ENCODE results near the gene CYP2U1. TPM values are rescaled to one million over a fixed set of nuclear protein-coding genes. Genes with fewer than 3 reads are reported as not detected.

The CYP2U1 gene
- total and polyA plus RNA-seq, 9 of the 15 experiments (the other 6 are each of a cell fraction or from before 2014, with no cell fraction given) = 0.03 to 0.15 (median 0.07) TPM

- WGBS (ENCODE audit: insufficient coverage, low coverage, missing lambda C conversion rate) = 50% methylated on average over 10 of the region's 45 CpGs
- H3K27ac ChIP-seq (ENCODE audit: extremely low read depth, low read depth, low read length) = no peak overlapping the region
- no peak overlapping the region; the same call in 1 of the 2 replicates for H2AFZ ChIP-seq (ENCODE audit: low read depth, low read length)
- no peak for TF ChIP-seq ZNF140 (CRISPR knock-in tag; IDR thresholded peaks at IDR 0.05)
- no peak for TF ChIP-seq RHOXF2B (CRISPR knock-in tag; conservative IDR thresholded peaks at IDR 0.05)
- no peak for TF ChIP-seq ILK (tag; IDR thresholded peaks at IDR 0.05; ENCODE audit: borderline replicate concordance, low read depth)
- TF ChIP-seq BRF1 (IDR thresholded peaks at IDR 0.05; ENCODE audit: borderline replicate concordance, extremely low read depth, insufficient read length) = no peak
- no peak for TF ChIP-seq RBM25 (IDR thresholded peaks at IDR 0.05; ENCODE audit: low read depth, low read length, severe bottlenecking)
- TF ChIP-seq ZBTB33 (CRISPR knock-in tag; IDR thresholded peaks at IDR 0.05) = peak; percentile 66; the same call in 1 of the 2 replicates
- no peak for TF ChIP-seq ZNF146 (CRISPR knock-in tag; IDR thresholded peaks at IDR 0.05; ENCODE audit: unreplicated experiment)
- no peak for TF ChIP-seq TOE1 (IDR thresholded peaks at IDR 0.05; ENCODE audit: borderline replicate concordance)
- TF ChIP-seq TOE1 (CRISPR knock-in tag; IDR thresholded peaks at IDR 0.05; ENCODE audit: borderline replicate concordance, low read depth) = 0 out of 2 replicates have a peak, but pooled peaks have one; percentile 34
- TF ChIP-seq SRSF1 (IDR thresholded peaks at IDR 0.05; ENCODE audit: low read depth, low read length) = no peak
- 0 out of 2 replicates have a peak, but pooled peaks have one; percentile 2 for TF ChIP-seq L3MBTL2 (IDR thresholded peaks at IDR 0.05)
- TF ChIP-seq TAL1 (IDR thresholded peaks at IDR 0.05) = no peak
- no peak for TF ChIP-seq HNRNPK (IDR thresholded peaks at IDR 0.05; ENCODE audit: low read depth, low read length, poor library complexity, severe bottlenecking)
- 0 out of 2 replicates have a peak, but pooled peaks have one; percentile 4 for TF ChIP-seq POLR2G (IDR thresholded peaks at IDR 0.05; ENCODE audit: low read depth, low read length)
- no peak for TF ChIP-seq ZSCAN32 (CRISPR knock-in tag; IDR thresholded peaks at IDR 0.05)
- TF ChIP-seq KLF1 (tag; IDR thresholded peaks at IDR 0.05) = no peak
Measured at GRCh38 chr4:107931775-107932321, 499 bp downstream of the CYP2U1 start.

More at GRCh38 chr4:107931775-107932321, 499 bp downstream of the CYP2U1 start:
- Histone ChIP-seq H3K9me1 (ENCODE audit: control insufficient read depth, insufficient read depth, low read length) (no peaks in the 10 kb centered on the region), H3K4me3 (peak overlapping the region; percentile 30), H3K4me1 (replicated peaks in 1 of 2; ENCODE audit: control insufficient read depth in 2 of 2, insufficient read depth in 2 of 2, low read length in 2 of 2) (peaks cover 0 to 15% of the 10 kb centered on the region in 2 experiments; a peak in 2 of 5 replicates), H3K79me2 (ENCODE audit: control insufficient read depth, insufficient read depth, low read length) (no peaks in the 10 kb centered on the region), H3K27me3 (ENCODE audit: control insufficient read depth in 2 of 2, insufficient read depth in 2 of 2, low read length in 2 of 2) (peaks cover 0 to 6% of the 10 kb centered on the region in 2 experiments; a peak in 1 of 5 replicates), H3K9me3 (replicated peaks; ENCODE audit: control insufficient read depth, insufficient read depth, low read depth, low read length) (no peaks in the 10 kb centered on the region), H3K4me2 (ENCODE audit: insufficient read depth, low read length) (peak overlapping the region; percentile 79), H3K36me3 (ENCODE audit: control insufficient read depth, insufficient read depth, low read length) (no peaks in the 10 kb centered on the region), H3K9ac (ENCODE audit: insufficient read depth in 1 of 2, low read depth in 2 of 2, low read length in 2 of 2) (peak overlapping the region in 1 of 2 experiments; percentile 53; a peak in 1 of 4 replicates), H4K20me1 (replicated peaks; ENCODE audit: control insufficient read depth, insufficient read depth, low read length) (no peaks in the 10 kb centered on the region)
- DNase-seq (ENCODE audit: extremely low read depth in 1 of 4, low spot score in 3 of 4) (no peak), FAIRE-seq (no peak), ATAC-seq (no peak)
- ChIA-PET POLR2A (no interaction called here), CTCF (ENCODE audit: low intra/inter-chr PET ratio) (no interaction called here)
- intact Hi-C loops (cut with micrococcal nuclease) = no loop called here
- in situ Hi-C loops (cut with MboI) = no loop called here
- BruUV-seq (replicated peaks) = no TSS peak
